Measurements from ENCODE around the gene PPFIA2.

The PPFIA2 gene

DNA sequence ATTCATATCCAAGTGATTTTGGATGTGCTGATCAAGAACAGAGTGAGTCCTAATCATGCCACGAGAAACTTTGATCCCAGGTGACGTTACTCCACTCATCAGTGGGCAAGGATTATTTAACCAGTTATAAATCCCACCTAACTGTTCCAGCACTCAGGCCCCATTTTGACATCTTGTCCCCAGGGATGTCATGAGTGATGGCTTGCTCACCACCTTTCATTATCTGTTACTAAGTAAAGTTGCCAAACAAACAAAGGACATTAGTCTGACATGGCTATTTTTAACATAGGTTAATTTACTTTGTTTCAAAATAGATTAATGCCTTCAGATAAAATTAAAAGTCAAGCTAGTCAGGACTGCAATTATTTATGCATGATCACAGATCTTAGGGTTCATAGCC, 425.3 kb downstream of the PPFIA2 start:
- DNase-seq = no peak

DNA sequence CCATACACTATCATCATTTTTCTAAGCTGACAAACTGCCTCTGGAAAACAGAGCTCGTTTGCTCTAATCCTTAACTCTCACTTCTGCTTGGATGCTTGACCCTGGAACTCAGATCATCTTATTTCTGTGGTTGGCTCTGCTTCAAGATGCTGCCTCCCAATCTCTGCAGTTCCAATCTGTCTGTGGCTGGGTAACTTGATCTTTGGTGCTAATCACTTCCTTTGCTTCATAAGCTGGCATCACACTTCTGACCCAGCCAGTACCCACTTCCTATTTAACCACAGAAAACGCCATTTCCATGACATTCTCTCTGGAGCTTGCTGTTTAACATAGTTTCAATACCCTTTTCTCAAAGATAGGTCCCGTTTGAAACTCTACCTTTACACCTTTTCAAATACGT, 427.1 kb downstream of the PPFIA2 start:
- no peak for DNase-seq

DNA sequence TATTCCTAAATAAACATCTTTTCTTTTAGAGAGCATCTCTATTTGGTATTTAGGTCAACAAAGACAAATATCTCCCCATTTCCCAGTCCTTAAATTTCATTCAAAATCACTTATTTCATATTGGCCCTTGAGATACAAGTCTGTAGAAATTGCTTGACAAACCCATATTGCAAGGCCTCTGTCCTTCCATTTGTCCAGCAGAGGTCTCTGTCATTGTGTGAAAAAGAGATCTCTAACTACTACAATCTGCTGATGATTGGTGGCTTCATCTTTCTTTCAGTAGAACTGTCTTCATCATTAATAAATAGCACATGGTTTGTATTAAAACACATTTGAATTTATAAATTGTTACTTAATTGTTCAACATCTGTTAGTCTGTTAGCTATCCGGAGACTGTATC, 428.7 kb downstream of the PPFIA2 start:
- no peak for DNase-seq

DNA sequence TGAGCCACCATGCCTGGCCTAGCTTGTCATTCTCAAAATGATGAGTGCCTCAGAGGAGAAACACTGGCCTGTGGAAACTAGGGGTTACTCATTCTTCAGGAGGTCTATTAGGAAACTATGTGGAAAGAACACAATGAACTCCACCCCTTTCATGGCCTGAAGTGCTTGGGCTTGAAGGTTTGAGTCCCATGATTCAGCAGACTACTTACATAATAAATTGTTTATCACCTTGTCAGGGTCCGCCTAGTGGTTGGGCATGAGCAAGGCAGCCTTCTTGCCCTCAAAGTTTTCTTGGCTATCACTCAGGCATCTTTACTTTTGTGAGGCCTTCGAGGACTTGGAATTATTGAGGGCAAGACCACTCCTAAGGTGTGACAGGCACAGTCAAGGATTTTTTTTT, 430.1 kb downstream of the PPFIA2 start:
- DNase-seq = no peak

DNA sequence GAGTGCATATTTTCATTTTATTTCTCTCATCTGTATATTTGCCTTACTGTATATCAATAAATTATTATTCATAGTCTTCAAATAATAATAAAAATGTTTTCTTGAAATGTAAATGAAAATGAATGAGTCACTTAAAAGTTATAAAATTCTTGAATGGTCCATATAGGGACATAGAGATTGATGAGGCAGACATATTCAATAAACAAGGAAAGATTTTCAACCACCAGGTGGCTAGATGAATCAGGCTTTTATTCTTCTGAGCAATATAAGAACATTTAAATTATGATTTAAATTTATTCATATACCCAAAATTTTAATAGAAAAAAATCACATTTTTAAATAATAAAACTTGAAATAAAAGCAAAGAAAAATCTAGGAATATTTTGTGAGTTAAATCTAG, 431.7 kb downstream of the PPFIA2 start:
- no peak for DNase-seq

DNA sequence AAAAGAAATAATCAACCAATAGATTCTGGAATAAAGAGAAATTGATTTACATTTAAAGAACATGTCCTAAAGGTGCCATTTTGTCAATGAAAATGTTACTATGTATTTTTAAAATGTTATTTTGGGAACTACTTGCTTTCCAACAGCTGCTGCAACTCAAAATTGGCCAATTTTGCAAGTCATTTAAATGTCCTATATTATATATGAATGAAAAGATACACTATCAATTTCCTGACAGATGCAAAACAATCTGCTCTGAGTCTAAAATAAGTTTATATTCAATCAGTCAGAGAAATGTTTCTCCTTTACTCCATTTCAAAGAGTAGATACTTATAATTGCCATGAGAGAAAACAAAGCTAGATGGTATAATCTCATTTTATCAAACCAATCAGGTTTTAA, 434.1 kb downstream of the PPFIA2 start:
- no peak for DNase-seq

DNA sequence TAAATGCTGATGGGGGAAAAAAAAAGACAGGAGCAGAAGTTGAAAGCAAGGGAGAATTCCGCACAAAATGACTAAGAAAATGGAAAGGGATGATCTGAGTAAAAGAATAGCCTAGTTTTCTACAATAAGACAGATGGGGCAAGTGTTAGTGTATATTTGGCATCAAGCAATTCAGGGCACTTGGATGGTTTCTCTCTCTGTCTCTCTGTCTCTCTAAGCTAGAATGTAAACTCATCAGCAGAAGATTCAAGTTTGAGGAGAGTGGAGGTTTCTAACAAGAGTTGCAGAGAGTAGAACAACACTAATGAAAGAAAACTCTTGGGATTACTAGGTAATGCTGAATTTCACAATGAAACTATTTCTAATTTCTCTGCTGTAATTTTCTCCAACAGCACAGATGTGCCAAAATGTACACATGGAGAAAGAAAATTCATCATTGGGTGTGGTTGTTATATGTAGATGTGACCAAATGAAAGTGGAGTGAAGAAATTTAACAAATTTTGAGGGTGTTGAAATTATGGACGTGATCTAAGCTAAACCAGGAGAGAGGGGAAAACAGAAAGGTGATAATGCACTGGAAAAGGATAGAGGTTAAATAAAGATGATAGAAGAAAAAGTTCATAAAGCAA, 444.1 kb downstream of the PPFIA2 start:
- no peak for DNase-seq

DNA sequence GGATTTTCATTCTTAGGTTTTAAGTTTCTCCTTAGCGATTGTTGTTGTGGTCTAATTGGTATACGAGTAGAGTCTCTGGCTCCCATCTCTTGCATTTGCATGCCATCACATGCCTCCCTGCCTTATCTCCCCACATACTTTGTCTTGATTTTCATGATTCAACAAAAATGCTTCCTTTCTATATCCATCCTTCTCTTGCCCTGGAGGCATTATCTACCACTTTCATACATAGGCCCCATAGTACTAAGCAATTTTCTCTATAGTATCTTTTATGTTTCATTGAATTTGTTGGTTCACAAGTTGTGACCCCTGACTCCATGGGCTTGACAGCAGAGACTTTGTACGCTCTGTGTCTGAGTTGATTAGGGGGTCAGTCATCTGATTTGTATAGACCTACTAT, 455.2 kb downstream of the PPFIA2 start:
- no peak for DNase-seq

DNA sequence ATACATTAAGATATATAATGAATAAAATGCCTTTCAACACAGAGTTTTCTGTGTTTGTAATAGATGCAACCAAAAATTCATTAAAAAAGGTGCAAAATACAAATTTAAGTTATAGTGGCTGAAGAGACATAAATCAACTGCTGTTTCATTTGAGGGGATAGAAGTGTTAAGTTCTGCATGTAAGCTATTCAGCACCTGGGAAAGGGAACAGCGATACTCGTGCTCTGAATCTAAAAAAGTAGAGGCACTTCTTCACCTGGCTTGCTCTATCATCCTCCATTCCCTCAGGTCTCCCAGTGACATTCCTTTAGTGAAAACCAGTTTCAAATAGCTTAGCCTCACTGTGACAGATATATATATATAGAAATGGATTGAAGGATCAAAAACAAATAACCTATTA, 458.7 kb downstream of the PPFIA2 start:
- no peak for DNase-seq

DNA sequence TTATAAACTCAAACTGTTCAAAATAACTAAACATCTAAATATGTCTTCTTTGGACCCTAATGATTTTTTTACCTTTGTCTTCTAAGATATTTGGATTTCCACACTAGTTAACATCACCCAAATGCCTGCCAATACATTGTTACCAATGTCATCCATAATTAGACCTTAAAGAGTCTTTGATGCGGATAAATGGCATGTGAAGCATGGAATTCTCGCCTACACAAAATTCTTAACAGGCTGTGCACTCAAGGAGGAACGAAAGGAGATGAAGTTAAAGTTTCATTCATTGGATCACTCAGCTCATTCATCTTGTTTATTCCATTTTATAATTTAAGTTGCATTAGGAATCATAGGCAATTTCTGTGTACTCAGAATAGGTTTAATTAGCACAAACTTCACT, 461.5 kb downstream of the PPFIA2 start:
- no peak for DNase-seq

DNA sequence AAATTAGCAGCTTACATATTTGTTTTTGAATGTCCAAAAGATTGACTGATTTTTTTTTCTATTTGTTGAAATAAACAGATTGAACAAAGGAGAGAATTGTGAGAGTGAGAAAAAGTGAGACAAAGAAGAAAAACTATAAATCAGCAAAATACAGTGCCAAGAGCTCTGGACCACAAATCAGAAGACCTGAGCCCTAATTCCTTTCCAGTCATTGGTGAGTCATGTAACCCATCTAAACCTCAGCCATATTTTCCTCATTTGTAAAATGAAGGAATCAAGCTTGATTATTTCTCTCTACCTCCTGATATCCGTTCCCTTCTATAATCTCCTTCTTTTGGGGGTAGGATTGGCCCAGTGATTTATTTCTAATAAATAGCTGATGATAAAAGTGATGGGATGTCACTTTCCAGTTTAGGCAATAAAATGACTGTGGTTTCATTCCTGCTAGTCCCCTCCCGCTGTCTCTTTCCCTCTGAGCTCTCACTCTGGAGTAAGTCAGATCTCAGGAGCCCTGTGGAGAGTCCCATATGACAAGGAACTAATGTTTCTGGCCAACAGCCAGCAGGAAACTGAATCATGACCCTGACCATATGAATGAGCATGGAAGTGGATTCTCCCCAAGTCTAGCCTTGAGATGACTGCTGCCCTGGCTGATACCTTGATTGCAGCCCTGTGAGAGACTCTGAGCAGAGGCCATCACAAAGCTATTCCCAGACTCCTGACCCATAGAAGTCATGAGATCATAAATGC, 462.4 kb downstream of the PPFIA2 start:
- DNase-seq = no peak

DNA sequence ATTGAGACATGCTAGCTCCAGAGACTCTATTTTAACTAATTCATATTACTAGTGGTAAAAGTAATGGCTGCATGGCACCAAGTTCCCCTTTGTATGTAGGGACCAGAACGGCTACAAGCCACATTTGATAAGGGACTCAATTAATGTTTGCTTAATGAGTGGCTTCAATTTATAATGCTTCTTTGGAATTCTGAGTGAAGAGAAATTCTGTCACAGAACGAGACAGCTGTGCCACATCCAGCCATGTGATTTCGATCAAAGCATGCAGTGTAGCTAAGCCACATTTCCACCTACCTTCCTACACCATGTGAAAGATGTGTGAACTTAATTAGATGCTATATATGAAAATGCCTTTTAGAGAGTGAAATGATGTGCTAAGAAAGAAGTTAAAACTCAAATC, 463.9 kb downstream of the PPFIA2 start:
- no peak for DNase-seq

DNA sequence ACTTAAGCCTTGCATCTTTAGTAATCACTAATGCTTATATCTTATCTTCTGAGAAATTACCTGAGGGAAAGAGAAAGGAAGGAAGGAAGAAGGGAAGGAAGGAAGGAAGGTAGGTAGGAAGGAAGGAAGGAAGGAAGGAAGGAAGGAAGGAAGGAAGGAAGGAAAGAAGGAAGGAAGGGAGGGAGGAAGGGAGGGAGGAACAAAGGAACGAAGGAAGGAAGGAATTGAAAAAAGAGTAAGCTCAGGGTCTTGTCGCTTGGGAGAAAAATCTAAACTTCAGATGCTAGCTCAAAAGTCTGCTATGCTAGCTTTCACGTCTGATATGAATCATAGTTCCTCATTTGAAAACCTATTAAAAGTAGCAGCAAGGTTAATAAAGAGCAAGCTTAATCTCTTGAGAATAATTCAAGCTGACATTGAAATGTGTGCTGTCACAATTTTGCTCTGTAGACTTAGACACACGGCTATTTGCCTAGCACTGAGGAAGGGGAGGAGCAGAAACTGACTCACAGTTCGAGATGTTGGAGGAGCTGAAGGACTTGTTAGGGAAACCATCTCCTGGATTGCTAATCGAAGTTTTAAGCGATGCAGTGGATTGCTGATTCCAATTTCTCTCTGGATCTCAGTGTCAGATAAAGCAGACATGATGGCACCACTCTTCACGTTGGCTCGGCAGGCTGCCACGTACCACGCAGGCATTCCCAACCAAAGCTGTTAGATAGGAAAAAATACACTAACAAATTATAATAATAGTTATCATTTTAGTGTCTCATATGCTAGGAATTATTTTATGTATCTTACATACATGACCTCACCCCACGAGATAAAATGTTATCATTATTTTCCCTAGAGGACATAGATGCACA, 464.6 kb downstream of the PPFIA2 start:
- DNase-seq = no peak

DNA sequence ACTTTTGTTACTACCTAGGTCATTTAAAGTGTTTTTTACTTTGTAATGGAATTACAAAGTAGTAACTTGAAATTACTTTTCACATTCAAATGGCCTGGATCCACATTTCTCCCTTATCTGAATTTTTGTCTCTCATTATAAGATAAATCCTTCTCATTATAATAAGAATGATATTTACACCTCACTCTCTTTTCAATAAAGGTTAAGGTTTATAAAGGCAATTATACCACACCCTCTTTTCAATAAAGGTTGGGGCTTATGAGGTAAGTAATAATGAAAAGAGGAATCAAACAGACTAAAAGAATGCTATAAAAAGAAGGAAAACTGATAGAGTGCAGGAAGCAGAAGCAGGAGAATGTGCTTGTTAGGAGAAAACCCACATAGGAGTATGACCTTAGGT, 470.5 kb downstream of the PPFIA2 start:
- DNase-seq = no peak

DNA sequence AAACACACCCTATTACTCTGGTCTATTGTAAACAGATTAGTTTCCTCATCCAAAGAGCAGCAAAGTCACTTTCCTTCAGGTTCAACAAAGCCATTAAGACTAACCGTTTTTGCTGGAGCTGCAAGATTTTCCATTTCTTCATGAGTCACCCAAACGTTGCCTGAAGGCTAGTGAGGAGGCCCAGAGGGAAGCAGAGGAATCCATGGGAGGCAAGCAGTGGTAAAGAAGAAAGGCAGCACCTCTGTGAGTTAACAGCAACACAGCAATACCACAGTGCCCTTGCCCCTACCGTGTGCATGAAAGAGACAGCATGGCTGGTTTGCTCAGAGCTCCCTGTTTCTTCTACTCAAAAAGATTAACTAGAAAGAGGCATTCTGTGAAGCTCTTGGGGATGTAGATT, 475.0 kb downstream of the PPFIA2 start:
- DNase-seq = no peak

DNA sequence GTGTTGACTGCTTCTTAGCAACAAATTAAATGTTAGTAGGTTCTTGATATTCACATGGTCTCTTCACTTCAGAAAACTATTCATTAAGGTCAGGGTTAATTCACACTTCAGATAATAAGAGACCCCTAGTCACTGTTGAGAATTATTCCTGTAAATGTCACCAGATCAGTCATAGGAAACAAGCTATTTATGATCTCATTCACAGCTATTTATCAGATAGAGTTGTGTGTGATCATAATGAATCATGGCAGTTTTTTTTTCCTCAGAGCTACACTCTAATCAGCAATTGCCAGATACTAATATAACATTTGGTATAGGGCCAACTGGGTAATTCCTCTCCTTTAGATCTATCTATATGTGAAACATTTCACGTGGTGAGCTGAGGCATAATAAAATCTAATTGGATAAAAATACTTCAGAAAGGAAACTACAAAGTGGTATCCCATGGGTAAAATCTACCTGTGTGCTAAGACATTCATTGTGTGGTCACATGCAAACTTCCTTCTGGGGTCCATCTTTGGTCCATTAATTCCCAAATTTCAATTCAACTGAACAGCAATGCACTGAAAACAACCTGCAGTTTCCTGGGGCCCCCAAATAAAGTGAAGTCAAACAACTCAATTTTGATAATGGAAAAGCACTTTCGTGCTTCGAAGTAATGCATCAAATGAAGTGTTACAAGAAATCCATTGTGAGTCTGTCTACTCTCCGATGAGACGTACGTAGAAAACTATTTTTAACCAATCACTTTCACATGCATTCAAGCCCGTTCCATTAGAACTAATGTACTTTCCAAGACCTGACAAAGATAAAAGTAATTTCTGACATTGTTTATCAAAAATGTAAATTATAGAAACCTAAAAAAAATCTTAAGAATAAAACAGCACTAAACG, 484.3 kb downstream of the PPFIA2 start:
- DNase-seq = no peak

DNA sequence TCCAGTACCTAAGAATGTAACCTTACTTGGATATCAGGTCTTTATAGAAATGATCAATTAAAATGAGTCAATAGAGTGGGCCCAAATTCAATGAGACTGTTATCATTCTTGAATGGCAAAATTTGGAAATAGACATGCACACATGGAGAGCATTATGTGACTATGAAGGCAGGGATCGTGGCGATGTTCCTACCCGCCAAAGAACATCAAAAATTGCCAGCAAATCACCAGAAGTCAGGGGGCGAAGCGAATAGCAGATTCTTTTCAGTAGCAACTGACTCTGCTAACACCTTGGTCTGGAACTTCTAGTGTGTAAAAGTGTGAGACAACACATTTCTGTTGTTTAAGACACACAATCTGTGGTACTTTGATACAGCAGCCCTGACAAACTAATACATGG, 488.8 kb downstream of the PPFIA2 start:
- no peak for DNase-seq

DNA sequence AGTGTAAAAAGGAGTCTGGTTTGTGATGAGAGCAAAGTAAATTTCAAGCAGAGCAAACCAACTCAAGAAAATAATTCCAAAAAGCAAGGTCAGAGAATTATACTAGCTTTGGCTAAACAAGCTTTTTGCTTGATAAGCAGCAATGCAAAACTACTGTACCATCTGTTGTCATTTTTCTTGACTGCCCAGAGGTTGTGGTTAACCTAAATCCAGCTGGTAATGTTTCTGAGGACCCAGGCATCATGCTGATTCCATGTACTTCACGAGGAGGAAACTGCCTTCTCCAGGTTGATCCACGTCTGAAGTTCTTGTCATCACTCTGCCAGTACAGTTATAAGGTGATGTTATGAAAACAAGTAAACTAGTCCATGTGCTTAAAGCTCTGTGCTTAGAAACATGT, 496.1 kb downstream of the PPFIA2 start:
- no peak for DNase-seq

DNA sequence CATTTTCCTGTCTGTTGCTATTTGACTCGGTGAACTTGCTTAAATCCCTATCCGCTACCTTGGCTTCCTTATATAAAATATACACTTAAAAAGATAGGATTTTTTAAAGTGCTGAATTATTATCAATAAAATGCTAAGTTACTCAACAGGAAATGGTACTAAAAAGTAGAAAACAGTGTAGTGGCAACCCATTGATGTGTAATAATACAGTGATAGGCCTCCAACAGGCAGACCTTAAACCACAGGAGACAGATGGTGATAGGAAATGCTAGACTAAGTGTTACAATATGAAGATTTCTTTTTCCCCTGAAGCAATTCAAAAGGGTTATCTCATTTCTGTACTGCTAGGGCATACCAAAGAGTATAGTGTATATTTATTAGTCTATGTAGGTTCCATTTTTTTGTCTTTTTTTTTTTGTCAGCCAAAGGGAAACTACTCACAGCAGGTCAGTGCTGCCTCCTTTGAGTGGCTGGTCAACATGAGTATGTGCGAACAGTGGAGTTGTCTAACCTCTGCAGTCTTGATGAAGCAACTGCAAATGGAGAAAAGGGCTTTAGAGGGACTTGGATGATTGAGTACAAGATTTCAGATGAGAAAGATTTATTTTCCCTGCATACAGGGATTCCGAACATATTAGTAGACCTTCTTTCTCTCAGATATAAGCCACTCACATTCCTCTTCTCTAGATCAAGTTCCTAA, 497.5 kb downstream of the PPFIA2 start:
- DNase-seq = no peak

DNA sequence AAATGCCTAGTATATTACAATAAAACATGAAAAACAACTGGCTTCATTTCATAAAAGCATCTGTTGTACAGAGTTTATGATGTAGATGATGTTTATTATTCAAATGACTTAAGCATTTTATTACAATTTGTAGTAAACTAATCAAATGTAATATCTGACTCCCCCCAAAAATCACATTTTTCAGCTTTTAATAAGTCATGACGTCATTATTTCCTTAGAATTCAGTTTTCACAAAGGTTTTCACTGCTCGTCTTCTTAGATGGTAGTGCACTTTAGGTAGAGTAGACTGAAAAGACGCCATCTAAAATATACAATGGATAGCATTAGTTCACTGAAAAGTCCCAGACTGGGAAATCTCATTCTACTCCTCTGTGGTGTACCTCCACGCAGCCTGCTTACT, 499.8 kb downstream of the PPFIA2 start:
- no peak for DNase-seq

DNA sequence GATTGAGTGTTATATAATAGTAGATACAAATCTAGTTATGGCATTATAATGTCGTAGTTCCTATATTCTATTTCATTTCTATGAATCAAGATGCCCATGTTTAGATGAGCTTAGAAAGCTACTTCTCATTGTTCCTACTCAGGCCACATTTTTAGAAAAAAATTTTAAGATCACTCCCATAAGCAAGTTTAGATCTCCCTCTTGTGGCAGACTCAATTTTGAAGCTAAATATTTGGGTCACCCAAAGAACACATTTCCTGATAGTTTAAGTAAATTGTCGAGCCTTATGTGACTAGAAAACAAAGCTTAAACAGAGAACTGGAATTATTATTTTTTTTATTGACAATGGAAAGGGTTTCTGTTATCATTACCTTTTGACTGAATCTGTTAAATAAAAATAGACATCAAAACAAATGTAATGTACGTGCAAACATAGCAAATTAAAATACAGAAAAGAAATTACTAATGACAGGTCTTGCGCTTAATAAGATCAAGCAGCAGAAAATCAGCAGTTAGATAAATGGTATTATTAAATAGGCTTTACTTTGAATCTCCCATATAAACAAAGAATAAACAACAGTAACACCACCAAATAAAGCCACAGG, 501.1 kb downstream of the PPFIA2 start:
- DNase-seq = no peak

DNA sequence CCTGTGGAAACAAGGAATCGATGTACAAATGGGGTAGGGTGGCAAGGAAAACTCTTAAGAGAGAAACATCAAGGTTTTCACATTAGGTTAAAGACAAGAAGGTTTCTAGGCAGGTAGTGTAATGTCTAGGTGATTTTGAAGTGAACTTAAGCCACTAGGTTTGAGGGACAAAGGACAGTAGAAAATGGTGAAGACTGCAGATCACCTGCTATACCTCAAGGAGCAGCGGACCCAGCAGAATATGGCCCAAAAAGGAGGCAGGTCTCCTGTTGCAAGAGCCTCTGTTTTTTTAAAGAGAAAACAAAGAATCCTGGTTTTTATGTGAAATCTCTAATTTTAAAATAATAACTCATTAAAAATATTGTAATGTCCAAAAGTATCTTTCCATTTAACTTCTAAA, 503.2 kb downstream of the PPFIA2 start:
- DNase-seq = no peak

Measured in activated T-cell treated with anti-CD3 and anti-CD28 coated beads, Interleukin-2, amount 50 U/mL, for 1 hour (primary cell).